Coronary artery (tissue), 2 donors: ENCODE results near the gene LRP5.
"Not testable (repeated sequence)": the region's sequence is repeated elsewhere in the genome, so short reads cannot be mapped to it uniquely, and the experiment has no call there.

Experiments used
- DNase-seq: peaks from one replicate; pipeline ENCODE4 v3.0.0-alpha.2; 2017; ENCODE audit warnings: low spot score
- H3K27ac ChIP-seq, 2 donors: fragments of 200-600 bp; sonication (generic); one replicate each; pipeline ENCODE4 v1.5.1; 2016 to 2019
- H3K4me3 ChIP-seq: fragments of 200-600 bp; sonication (generic); 2 replicates; pipeline ENCODE4 v1.5.1; 2016; ENCODE audit warnings: mild to moderate bottlenecking, moderate library complexity
- TF ChIP-seq, protein P1 (sequence below): fragments of 200-600 bp; sonication (generic); IDR thresholded peaks from one replicate; pipeline ENCODE4 v1.5.1; 2019; ENCODE audit warnings: antibody characterized with exemption

Gene LRP5

DNA sequence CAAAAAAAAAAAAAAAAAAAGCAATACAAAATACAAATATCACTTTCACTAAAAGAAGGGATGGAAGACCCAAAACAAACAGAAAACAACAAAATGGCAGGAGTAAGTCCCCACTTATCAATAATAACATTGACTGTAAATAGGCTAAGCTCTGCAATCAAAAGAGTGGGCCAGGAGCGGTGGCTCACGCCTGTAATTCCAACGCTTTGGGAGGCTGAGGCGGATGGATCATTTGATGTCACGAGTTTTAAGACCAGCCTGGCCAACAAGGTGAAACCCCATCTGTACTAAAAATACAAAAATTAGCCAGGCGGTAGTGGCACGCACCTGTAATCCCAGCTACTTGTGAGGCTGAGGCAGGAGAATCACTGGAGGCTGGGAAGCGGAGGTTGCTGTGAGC is 138.3 kb downstream of the LRP5 start:
- Histone ChIP-seq H3K27ac (no peak overlapping the region), H3K4me3 (no peak overlapping the region)
- no peak for DNase-seq
- TF ChIP-seq, protein P1, sequence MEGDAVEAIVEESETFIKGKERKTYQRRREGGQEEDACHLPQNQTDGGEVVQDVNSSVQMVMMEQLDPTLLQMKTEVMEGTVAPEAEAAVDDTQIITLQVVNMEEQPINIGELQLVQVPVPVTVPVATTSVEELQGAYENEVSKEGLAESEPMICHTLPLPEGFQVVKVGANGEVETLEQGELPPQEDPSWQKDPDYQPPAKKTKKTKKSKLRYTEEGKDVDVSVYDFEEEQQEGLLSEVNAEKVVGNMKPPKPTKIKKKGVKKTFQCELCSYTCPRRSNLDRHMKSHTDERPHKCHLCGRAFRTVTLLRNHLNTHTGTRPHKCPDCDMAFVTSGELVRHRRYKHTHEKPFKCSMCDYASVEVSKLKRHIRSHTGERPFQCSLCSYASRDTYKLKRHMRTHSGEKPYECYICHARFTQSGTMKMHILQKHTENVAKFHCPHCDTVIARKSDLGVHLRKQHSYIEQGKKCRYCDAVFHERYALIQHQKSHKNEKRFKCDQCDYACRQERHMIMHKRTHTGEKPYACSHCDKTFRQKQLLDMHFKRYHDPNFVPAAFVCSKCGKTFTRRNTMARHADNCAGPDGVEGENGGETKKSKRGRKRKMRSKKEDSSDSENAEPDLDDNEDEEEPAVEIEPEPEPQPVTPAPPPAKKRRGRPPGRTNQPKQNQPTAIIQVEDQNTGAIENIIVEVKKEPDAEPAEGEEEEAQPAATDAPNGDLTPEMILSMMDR: no peak

DNA sequence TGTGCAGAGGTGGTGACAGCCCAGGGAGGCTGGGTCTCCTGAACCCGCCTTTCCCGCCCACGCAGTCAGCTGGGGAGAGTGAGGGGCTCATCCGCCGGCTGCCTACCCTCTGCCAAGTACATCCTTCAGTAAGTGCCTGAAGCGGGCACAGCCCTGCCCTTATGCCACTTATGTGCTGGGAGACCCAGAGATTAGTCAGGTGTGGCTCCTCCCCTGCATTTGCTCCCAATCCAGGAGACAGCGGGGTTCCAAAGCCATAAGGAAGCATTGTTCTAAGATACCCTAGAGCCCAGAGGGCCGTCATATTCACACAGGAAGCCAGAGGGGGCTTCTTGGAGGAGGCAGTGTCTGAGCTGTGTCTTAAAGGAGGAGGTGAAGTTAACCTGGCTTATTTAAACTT is 142.4 kb downstream of the LRP5 start:
- Histone ChIP-seq H3K4me3 (no peak overlapping the region), H3K27ac (no peak overlapping the region)
- TF ChIP-seq, protein P1: no peak
- DNase-seq: no peak

DNA sequence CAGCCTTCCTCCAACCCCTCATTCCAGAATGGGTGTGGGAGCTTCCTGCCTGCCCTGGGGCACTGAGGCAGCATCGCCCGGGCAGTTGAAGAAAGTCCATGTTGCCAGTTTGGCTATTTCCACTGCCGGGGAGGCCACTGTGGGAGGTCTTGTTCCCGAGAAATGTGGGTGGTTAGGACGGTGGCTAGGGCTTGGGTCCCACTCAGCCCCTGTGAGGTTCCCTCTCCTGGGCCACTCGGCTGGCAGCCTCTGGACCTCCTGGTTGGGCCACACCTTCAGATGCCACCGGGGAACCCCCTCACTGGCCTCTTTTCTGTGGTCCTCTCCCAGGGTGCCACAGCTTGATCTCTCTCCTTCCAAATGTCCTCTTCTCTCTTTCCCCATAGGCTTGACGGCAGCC is 143.1 kb downstream of the LRP5 start:
- H3K4me3 ChIP-seq: no peak overlapping the region
- DNase-seq: no peak
- TF ChIP-seq, protein P1: no peak
- H3K27ac ChIP-seq: no peak overlapping the region

DNA sequence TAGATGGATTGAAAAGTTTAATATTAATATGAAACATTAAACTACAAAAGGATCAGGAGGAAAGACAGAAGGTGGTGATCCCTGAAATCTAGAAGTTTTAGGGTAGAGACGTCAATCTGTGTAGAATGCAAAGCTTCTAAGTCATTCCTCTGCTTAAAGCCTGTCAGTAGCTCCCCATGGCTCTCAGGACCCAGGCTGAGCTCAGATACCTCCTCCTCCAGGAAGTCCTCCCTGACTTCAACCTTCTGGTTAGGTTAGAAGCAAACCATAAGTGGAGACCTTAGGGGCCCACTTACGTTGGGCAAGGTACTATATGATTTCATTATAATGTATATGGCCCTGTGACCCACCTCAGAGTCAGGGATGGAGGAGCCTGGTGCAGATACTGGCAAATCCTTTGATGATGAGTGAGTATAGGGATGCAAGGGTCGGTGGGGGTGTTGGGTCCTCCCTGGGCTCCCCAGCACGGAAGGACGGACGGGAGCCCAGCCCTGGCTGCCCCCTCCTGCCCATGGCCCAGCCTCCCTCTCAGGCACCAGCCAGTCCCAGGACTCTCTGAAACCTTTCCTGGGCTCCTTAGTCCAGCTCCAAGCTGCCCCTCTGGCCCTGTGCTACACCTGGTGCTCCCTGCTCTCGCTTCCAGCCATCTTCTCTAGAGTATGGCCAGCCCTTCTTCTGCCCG is 145.0 kb downstream of the LRP5 start:
- TF ChIP-seq, protein P1: no peak
- no peak for DNase-seq
- Histone ChIP-seq H3K27ac (no peak overlapping the region), H3K4me3 (no peak overlapping the region)

DNA sequence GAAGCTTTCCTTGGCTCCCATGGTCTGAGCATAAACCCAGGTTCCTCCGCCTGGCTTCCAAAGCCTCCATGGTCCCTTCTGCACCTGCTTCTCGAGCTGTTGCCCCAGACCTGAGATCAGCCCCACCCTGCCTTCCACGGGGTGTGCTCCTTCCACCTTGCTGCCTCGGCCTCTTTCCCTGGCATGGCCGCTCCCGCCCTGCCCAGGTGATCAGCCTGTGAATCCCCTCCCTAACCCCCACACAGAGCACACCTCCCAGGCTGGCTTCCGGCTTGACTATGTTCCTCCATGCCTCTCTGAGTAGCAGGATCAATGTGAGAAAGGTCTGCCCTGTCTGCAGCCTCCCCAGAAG is 145.5 kb downstream of the LRP5 start:
- Histone ChIP-seq H3K27ac (no peak overlapping the region), H3K4me3 (no peak overlapping the region)
- TF ChIP-seq, protein P1: no peak
- no peak for DNase-seq

DNA sequence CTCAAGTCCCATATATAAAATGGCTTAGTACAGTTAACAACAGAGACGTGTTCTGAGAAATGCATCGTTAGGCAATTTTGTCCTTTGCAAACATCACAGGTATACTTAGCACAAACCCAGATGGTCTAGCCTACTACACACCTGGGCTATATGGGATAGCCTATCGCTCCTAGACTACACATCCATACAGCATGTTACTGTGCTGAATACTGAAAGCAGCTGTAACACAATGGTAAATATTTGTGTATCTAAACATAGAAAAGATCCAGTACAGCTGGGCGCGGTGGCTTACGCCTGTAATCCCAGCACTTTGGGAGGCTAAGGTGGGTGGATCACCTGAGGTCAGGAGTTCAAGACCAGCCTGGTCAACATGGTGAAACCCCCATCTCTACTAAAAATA is 145.9 kb downstream of the LRP5 start:
- not testable (repeated sequence) for H3K27ac ChIP-seq, DNase-seq, H3K4me3 ChIP-seq

DNA sequence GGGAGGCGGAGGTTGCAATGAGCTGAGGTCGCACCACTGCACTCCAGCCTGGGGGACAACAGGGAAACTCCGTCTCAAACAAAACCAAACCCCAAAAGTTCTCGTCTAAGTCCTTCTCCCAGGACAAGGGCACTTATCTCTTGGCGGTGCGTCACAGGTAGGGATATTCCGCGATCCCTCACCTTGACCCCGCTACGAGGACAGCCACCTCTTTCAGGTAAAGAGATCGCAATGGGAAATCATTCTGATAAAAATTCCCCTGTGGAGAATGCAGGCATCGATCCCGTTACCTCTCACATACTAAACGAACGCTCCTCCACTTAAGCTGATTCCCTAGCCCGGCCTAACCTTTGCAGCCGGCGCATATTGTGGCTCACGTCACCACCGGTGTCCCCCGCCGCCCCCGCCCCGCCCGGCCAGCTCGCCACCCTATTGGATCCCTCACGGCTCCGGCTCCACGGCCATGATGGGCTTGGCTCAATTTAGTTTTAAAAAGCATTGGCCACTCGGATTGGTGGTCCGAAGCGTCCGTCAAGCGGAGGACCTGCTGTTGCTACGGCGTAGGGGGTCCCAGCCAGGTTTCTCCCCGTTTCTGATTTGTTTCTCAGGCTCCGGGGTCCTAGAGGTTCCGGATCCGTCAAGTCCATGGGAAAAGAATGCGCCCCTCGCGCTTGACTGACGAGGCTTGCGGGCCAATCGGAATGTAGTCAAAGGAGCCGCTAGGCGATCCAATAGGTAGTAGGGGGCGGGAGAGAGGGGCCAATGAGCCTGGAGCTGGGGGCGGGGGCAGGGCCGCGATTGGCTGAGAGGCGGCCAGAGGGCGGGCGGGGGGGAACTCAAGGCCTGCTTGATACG is 147.7 kb downstream of the LRP5 start:
- peak; percentile 99 for DNase-seq
- H3K27ac ChIP-seq: peak overlapping the region; percentile 93 to 99
- H3K4me3 ChIP-seq: peak overlapping the region; percentile 96
- TF ChIP-seq, protein P1: no peak
